ENCODE data around the gene C1QL3.

Gene C1QL3

DNA sequence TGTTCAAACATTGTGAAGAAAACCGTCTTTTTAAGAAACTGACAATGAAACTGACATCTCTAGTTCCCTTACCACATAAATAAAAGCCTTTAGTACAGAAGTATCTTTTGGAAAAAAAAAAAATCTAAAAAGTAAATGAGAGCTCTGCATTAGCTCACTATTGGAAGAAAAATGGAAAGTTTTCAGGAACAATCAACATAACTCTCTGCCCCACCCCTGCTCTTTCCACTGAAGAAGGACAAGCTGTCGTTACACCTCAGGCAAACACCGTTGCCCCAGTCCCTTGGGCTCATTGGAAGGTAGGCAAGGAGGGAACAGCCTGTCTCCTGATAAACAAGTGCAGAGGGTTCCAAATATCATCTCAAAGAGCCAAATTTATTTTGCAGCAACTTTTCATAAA is 22.4 kb upstream of the C1QL3 start:
- no peak overlapping the region for H2AFZ ChIP-seq
- TF ChIP-seq, protein P1, sequence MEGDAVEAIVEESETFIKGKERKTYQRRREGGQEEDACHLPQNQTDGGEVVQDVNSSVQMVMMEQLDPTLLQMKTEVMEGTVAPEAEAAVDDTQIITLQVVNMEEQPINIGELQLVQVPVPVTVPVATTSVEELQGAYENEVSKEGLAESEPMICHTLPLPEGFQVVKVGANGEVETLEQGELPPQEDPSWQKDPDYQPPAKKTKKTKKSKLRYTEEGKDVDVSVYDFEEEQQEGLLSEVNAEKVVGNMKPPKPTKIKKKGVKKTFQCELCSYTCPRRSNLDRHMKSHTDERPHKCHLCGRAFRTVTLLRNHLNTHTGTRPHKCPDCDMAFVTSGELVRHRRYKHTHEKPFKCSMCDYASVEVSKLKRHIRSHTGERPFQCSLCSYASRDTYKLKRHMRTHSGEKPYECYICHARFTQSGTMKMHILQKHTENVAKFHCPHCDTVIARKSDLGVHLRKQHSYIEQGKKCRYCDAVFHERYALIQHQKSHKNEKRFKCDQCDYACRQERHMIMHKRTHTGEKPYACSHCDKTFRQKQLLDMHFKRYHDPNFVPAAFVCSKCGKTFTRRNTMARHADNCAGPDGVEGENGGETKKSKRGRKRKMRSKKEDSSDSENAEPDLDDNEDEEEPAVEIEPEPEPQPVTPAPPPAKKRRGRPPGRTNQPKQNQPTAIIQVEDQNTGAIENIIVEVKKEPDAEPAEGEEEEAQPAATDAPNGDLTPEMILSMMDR (IDR thresholded peaks at IDR 0.05), result no peak
- no peak overlapping the region for H3K4me2 ChIP-seq (ENCODE audit: low read length)
- H3K79me2 ChIP-seq, result no peaks in the 10 kb centered on the region
- no peaks in the 10 kb centered on the region for H3K9me3 ChIP-seq (ENCODE audit: control insufficient read depth, low read length)
- H3K9ac ChIP-seq, result no peak overlapping the region
- H3K36me3 ChIP-seq (ENCODE audit: control insufficient read depth, insufficient read depth, low read length), result no peaks in the 10 kb centered on the region
- no peaks in the 10 kb centered on the region for H3K4me1 ChIP-seq
- H3K27ac ChIP-seq, result no peak overlapping the region
- H3K27me3 ChIP-seq (ENCODE audit: control insufficient read depth, insufficient read depth, low read length), result no peaks in the 10 kb centered on the region
- no peak overlapping the region for H3K4me3 ChIP-seq (ENCODE audit: low read depth, low read length)

DNA sequence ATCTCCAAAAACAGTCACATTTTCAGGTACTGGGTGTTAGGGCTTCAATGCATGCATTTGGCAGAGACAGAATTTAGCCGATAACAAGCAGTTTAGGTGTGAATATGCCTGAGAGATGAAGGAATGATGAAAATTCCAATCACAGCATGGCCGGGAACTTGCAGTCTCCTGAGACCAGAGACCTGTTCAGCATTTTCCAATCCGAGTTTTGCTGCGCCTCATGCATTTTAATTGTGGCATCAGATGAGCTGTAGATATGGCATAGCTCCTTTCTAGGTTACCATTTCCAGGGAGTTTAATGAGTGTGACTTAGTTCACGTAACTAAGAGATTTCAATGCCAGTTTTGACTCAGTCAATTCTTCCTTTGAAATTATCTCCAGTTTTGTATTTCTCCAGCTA is 14.5 kb upstream of the C1QL3 start:
- Histone ChIP-seq H2AFZ (no peak overlapping the region), H3K79me2 (no peaks in the 10 kb centered on the region), H3K9ac (no peak overlapping the region), H3K9me3 (ENCODE audit: control insufficient read depth, low read length) (no peaks in the 10 kb centered on the region), H3K4me1 (no peaks in the 10 kb centered on the region), H3K4me3 (ENCODE audit: low read depth, low read length) (no peak overlapping the region), H3K27ac (no peak overlapping the region), H3K4me2 (ENCODE audit: low read length) (no peak overlapping the region), H3K36me3 (ENCODE audit: control insufficient read depth, insufficient read depth, low read length) (no peaks in the 10 kb centered on the region), H3K27me3 (ENCODE audit: control insufficient read depth, insufficient read depth, low read length) (no peaks in the 10 kb centered on the region)
- TF ChIP-seq, protein P1 (IDR thresholded peaks at IDR 0.05), result no peak

DNA sequence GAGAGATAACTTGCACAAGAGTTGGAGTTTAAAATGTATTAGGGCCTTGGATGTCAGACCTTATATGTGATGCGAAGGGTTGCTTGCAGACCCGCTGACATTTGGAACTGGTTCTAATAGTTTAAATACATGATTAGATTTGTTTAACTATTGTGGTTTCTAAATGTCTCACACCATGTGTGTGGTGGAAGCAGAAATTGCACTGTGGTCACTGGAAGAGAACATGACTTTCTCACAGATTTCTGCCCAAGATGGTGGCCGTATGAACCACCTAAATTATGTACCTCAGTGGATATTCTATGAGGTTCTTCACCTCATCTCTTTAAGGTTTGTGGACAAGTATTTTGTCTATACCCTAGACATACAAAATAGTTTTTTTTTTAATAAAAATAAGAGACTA is 8.2 kb upstream of the C1QL3 start:
- Histone ChIP-seq H2AFZ (no peak overlapping the region), H3K36me3 (ENCODE audit: control insufficient read depth, insufficient read depth, low read length) (no peaks in the 10 kb centered on the region), H3K79me2 (no peaks in the 10 kb centered on the region), H3K4me1 (no peaks in the 10 kb centered on the region), H3K27me3 (ENCODE audit: control insufficient read depth, insufficient read depth, low read length) (no peaks in the 10 kb centered on the region), H3K4me3 (ENCODE audit: low read depth, low read length) (no peak overlapping the region), H3K4me2 (ENCODE audit: low read length) (no peak overlapping the region), H3K9ac (no peak overlapping the region), H3K9me3 (ENCODE audit: control insufficient read depth, low read length) (no peaks in the 10 kb centered on the region), H3K27ac (no peak overlapping the region)
- TF ChIP-seq, protein P1 (IDR thresholded peaks at IDR 0.05), result no peak

DNA sequence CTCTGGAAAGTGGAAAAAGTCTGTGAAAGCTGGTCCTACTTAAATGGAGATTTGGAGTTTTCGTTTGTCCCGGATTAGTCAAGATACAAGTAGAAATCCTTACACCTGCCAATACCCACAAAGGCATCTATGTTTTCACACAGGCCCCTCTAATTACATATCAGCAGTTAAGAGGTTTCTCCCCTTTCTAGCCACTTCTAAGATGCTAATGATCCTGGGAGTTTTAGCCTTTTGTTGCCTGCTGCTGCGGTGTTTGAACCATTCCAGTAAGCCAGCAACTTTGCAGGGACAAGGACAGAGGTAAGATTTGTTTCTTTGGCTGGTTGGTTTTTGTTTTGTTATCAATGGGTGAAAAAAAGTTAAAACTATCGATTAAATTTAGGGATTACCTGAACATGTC is 5.8 kb upstream of the C1QL3 start:
- no peak overlapping the region for H3K27ac ChIP-seq
- no peak overlapping the region for H3K4me3 ChIP-seq (ENCODE audit: low read depth, low read length)
- H3K9ac ChIP-seq, result no peak overlapping the region
- no peaks in the 10 kb centered on the region for H3K4me1 ChIP-seq
- H3K4me2 ChIP-seq (ENCODE audit: low read length), result no peak overlapping the region
- no peak overlapping the region for H2AFZ ChIP-seq
- H3K79me2 ChIP-seq, result no peaks in the 10 kb centered on the region
- no peaks in the 10 kb centered on the region for H3K36me3 ChIP-seq (ENCODE audit: control insufficient read depth, insufficient read depth, low read length)
- H3K27me3 ChIP-seq (ENCODE audit: control insufficient read depth, insufficient read depth, low read length), result no peaks in the 10 kb centered on the region
- H3K9me3 ChIP-seq (ENCODE audit: control insufficient read depth, low read length), result no peaks in the 10 kb centered on the region
- TF ChIP-seq, protein P1 (IDR thresholded peaks at IDR 0.05), result no peak

DNA sequence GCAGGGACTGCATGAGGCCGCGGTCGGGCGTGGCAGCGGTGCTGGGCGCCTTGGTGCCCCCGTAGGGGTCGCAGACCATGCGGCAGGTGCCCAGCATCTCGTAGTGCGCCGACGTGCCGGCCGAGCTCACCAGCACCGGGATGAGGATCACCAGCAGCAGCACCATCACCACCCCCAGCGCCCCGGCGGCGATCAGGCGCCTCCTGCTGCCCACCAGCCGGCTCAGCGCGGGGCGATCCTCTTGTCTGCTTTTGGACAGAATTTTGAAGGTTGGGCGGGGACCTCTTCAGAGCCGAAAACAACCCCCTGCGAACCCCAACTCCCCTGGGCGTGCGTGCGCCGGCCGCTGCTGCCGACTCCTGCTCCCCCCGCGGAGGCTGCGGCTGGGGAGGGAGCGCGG is 779 bp downstream of the C1QL3 start:
- no peaks in the 10 kb centered on the region for H3K27me3 ChIP-seq (ENCODE audit: control insufficient read depth, insufficient read depth, low read length)
- TF ChIP-seq, protein P1 (IDR thresholded peaks at IDR 0.05), result no peak
- H3K9me3 ChIP-seq (ENCODE audit: control insufficient read depth, low read length), result no peaks in the 10 kb centered on the region
- H3K27ac ChIP-seq, result no peak overlapping the region
- peak overlapping the region; percentile 76 for H3K4me2 ChIP-seq (ENCODE audit: low read length)
- no peaks in the 10 kb centered on the region for H3K79me2 ChIP-seq
- no peak overlapping the region for H2AFZ ChIP-seq
- no peaks in the 10 kb centered on the region for H3K36me3 ChIP-seq (ENCODE audit: control insufficient read depth, insufficient read depth, low read length)
- no peak overlapping the region for H3K9ac ChIP-seq
- H3K4me3 ChIP-seq (ENCODE audit: low read depth, low read length), result peak overlapping the region; percentile 34
- H3K4me1 ChIP-seq, result no peaks in the 10 kb centered on the region
